H9 (cell line): Measurements from ENCODE around the gene DNAH5. TPM values are rescaled to one million over a fixed set of nuclear protein-coding genes. Genes with fewer than 3 reads are reported as not detected.

Experiments used
- DNase-seq: peaks from one replicate; pipeline ENCODE4 v3.0.0-alpha.2; 2017
- H2AFZ ChIP-seq: one replicate; pipeline ENCODE4 v1.6.1; 2013; ENCODE audit warnings: mild to moderate bottlenecking, low read length, control low read depth, moderate library complexity
- H2AK5ac ChIP-seq: 2 replicates; pipeline ENCODE4 v1.6.1; 2013; ENCODE audit warnings: low read length, control low read depth, mixed read lengths; ENCODE audit not compliant: insufficient read length
- H2BK120ac ChIP-seq: one replicate; pipeline ENCODE4 v1.6.1; 2013; ENCODE audit warnings: low read depth, mild to moderate bottlenecking, low read length, control low read depth, inconsistent platforms; ENCODE audit not compliant: poor library complexity, severe bottlenecking
- H2BK12ac ChIP-seq: 2 replicates; pipeline ENCODE4 v1.6.1; 2013; ENCODE audit warnings: low read length, control low read depth, mixed read lengths, low read depth; ENCODE audit not compliant: insufficient read length
- H2BK15ac ChIP-seq: 2 replicates; pipeline ENCODE4 v1.6.1; 2013; ENCODE audit warnings: low read depth, low read length, control low read depth
- H2BK20ac ChIP-seq: one replicate; pipeline ENCODE4 v1.6.1; 2013; ENCODE audit warnings: low read depth, mild to moderate bottlenecking, low read length, control low read depth, inconsistent platforms; ENCODE audit not compliant: poor library complexity, severe bottlenecking
- H2BK5ac ChIP-seq: 2 replicates; pipeline ENCODE4 v1.6.1; 2013; ENCODE audit warnings: low read length, control low read depth, mixed read lengths; ENCODE audit not compliant: insufficient read length
- H3K14ac ChIP-seq: 2 replicates; pipeline ENCODE4 v1.6.1; 2013; ENCODE audit warnings: low read length, control low read depth; ENCODE audit not compliant: insufficient read depth
- H3K18ac ChIP-seq: 2 replicates; pipeline ENCODE4 v1.6.1; 2013; ENCODE audit warnings: low read depth, mild to moderate bottlenecking, mixed read lengths, low read length, control low read depth; ENCODE audit not compliant: insufficient read length
- H3K23ac ChIP-seq: 2 replicates; pipeline ENCODE4 v1.6.1; 2013; ENCODE audit warnings: low read length, control low read depth, mixed read lengths, low read depth; ENCODE audit not compliant: insufficient read length
- H3K23me2 ChIP-seq: 2 replicates; pipeline ENCODE4 v1.6.1; 2013; ENCODE audit warnings: low read depth, mild to moderate bottlenecking, mixed read lengths, low read length, control low read depth; ENCODE audit not compliant: insufficient read length, poor library complexity, severe bottlenecking
- H3K27ac ChIP-seq: 2 replicates; pipeline ENCODE4 v1.5.1; 2013; ENCODE audit warnings: low read length, control low read depth, mixed read lengths, low read depth; ENCODE audit not compliant: insufficient read length
- H3K27me3 ChIP-seq: 2 replicates; pipeline ENCODE4 v1.6.1; 2013; ENCODE audit warnings: low read length, control low read depth, inconsistent platforms; ENCODE audit not compliant: insufficient read depth
- H3K4ac ChIP-seq: 2 replicates; pipeline ENCODE4 v1.6.1; 2013; ENCODE audit warnings: low read depth, mild to moderate bottlenecking, control low read depth, inconsistent platforms, low read length, moderate library complexity
- H3K4me1 ChIP-seq: 2 replicates; pipeline ENCODE4 v1.6.1; 2013; ENCODE audit warnings: low read length, control low read depth, inconsistent platforms; ENCODE audit not compliant: insufficient read depth
- H3K4me2 ChIP-seq: 2 replicates; pipeline ENCODE4 v1.6.1; 2013; ENCODE audit warnings: low read length, control low read depth, mixed read lengths; ENCODE audit not compliant: insufficient read length, insufficient read depth
- H3K56ac ChIP-seq: 2 replicates; pipeline ENCODE4 v1.6.1; 2013; ENCODE audit warnings: low read depth, mild to moderate bottlenecking, mixed read lengths, low read length, control low read depth; ENCODE audit not compliant: insufficient read length
- H3K79me1 ChIP-seq: 2 replicates; pipeline ENCODE4 v1.6.1; 2013; ENCODE audit warnings: low read depth, mild to moderate bottlenecking, moderate library complexity, low read length, control low read depth, inconsistent platforms; ENCODE audit not compliant: insufficient read depth, poor library complexity, severe bottlenecking
- H3K79me2 ChIP-seq: 2 replicates; pipeline ENCODE4 v1.6.1; 2013; ENCODE audit warnings: low read length, control low read depth, inconsistent platforms; ENCODE audit not compliant: insufficient read depth
- H3K9ac ChIP-seq: 2 replicates; pipeline ENCODE4 v1.6.1; 2013; ENCODE audit warnings: low read length, control low read depth, mixed read lengths; ENCODE audit not compliant: insufficient read length; ENCODE audit errors: extremely low read depth
- H3K9me3 ChIP-seq: one replicate; pipeline ENCODE4 v1.6.1; 2013; ENCODE audit warnings: low read depth, low read length, inconsistent platforms; ENCODE audit not compliant: control insufficient read depth
- H3T11ph ChIP-seq: one replicate; pipeline ENCODE4 v1.6.1; 2013; ENCODE audit warnings: mild to moderate bottlenecking, low read length, control low read depth, inconsistent platforms
- H4K20me1 ChIP-seq: one replicate; pipeline ENCODE4 v1.6.1; 2013; ENCODE audit not compliant: control insufficient read depth, insufficient read length, insufficient read depth
- H4K5ac ChIP-seq: 2 replicates; pipeline ENCODE4 v1.6.1; 2013; ENCODE audit warnings: low read depth, mild to moderate bottlenecking, mixed read lengths, low read length, control low read depth; ENCODE audit not compliant: insufficient read length
- H4K8ac ChIP-seq: replicated peaks from 2 replicates; pipeline ENCODE4 v1.6.1; 2013; ENCODE audit warnings: low read length, control low read depth, mixed read lengths, low read depth; ENCODE audit not compliant: insufficient read length
- H4K91ac ChIP-seq: 2 replicates; pipeline ENCODE4 v1.6.1; 2013; ENCODE audit warnings: low read depth, mild to moderate bottlenecking, moderate library complexity, mixed read lengths, low read length, control low read depth; ENCODE audit not compliant: insufficient read length
- H3K27ac Mint-ChIP-seq, 3 experiments: 2 replicates in 2 of 3; 3 replicates in 1 of 3; pipeline ENCODE4 v1.8.0; 2020 to 2021; ENCODE audit warnings: mixed read lengths in 3 of 3, mild to moderate bottlenecking in 1 of 3, moderate library complexity in 1 of 3
- H3K27me3 Mint-ChIP-seq: 2 replicates; pipeline ENCODE4 v1.8.0; 2021; ENCODE audit warnings: low read depth, mild to moderate bottlenecking, moderate library complexity, mixed read lengths
- H3K36me3 Mint-ChIP-seq, 3 experiments: 2 replicates in 2 of 3; 3 replicates in 1 of 3; pipeline ENCODE4 v1.8.0; 2020 to 2021; ENCODE audit warnings: low read depth in 3 of 3, mixed read lengths in 3 of 3; ENCODE audit not compliant: insufficient read depth in 1 of 3
- H3K4me1 Mint-ChIP-seq, 2 experiments: 2 replicates each; pipeline ENCODE4 v1.8.0; 2020; ENCODE audit warnings: mixed read lengths in 2 of 2
- H3K4me3 Mint-ChIP-seq, 2 experiments: 2 replicates in 1 of 2; 3 replicates in 1 of 2; pipeline ENCODE4 v1.8.0; 2020 to 2021; ENCODE audit warnings: mild to moderate bottlenecking in 2 of 2, mixed read lengths in 2 of 2, moderate library complexity in 1 of 2
- H3K9me3 Mint-ChIP-seq, 2 experiments: 2 replicates in 1 of 2; 3 replicates in 1 of 2; pipeline ENCODE4 v1.8.0; 2020; ENCODE audit warnings: mild to moderate bottlenecking in 2 of 2, mixed read lengths in 2 of 2, moderate library complexity in 1 of 2
- CTCF ChIP-seq: fragments of 200-600 bp; sonication (generic); conservative IDR thresholded peaks from 3 replicates; pipeline ENCODE4 v1.8.0; 2021; ENCODE audit warnings: antibody characterized with exemption, mild to moderate bottlenecking
- total RNA-seq: library from RNA; stranded (reverse); gene quantifications from 2 replicates; pipeline ENCODE4 v1.2.1, GENCODE V29; 2021

DNAH5 gene
- total RNA-seq, 1 experiment from 2014 or later: 0.50 TPM

DNA sequence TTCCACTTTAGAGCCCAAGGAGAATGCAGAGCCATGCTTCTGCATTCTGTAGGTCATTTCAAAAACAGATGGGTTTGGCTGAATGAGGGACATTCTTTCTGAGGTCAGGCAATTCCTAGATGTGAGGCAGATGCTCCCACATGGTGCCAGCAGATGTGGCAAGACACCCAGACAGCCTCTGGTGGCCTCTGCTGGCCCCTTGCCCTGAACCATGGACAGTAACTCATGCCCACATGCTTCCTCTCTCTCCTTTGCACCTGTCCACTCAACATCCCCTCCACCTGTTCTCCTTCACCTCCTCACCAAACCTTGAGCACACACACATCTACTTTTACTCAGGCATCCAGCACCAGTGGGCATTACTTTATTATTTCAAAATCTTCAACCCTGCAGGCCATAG is 252.3 kb downstream of the DNAH5 start:
- Histone ChIP-seq H3K56ac (no peak overlapping the region), H3K79me2 (no peaks in the 10 kb centered on the region), H3K79me1 (no peaks in the 10 kb centered on the region), H3K4me1 (no peaks in the 10 kb centered on the region), H3K23me2 (no peaks in the 10 kb centered on the region), H2BK12ac (no peak overlapping the region), H3K23ac (no peak overlapping the region), H3K4me2 (no peak overlapping the region), H3K4ac (no peak overlapping the region), H2BK120ac (no peak overlapping the region), H4K20me1 (no peaks in the 10 kb centered on the region), H2BK5ac (no peak overlapping the region), H3K27me3 (no peaks in the 10 kb centered on the region), H2AFZ (no peak overlapping the region), H3K18ac (no peak overlapping the region), H2BK20ac (no peak overlapping the region), H4K5ac (no peak overlapping the region), H2AK5ac (no peak overlapping the region), H4K8ac (no peak overlapping the region), H2BK15ac (no peak overlapping the region), H4K91ac (no peak overlapping the region), H3K9me3 (peaks cover 6% of the 10 kb centered on the region), H3K9ac (no peak overlapping the region), H3K14ac (no peak overlapping the region), H3K27ac (no peak overlapping the region), H3T11ph (no peak overlapping the region)
- Mint-ChIP-seq H3K36me3 (peaks cover 0 to 18% (median 0%) of the 10 kb centered on the region in 3 experiments; a peak in 3 of 7 replicates), H3K4me3 (no peak overlapping the region), H3K9me3 (peaks cover 17 to 22% of the 10 kb centered on the region in 2 experiments), H3K27ac (no peak overlapping the region), H3K4me1 (no peaks in the 10 kb centered on the region), H3K27me3 (no peaks in the 10 kb centered on the region)
- TF ChIP-seq CTCF: no peak
- no peak for DNase-seq
